ENCODE measurements around the gene DROSHA. TPM values are rescaled to one million over a fixed set of nuclear protein-coding genes. Genes with fewer than 3 reads are reported as not detected.

DROSHA gene
- total RNA-seq, 1 experiment from 2014 or later, result 73.5 TPM

DNA sequence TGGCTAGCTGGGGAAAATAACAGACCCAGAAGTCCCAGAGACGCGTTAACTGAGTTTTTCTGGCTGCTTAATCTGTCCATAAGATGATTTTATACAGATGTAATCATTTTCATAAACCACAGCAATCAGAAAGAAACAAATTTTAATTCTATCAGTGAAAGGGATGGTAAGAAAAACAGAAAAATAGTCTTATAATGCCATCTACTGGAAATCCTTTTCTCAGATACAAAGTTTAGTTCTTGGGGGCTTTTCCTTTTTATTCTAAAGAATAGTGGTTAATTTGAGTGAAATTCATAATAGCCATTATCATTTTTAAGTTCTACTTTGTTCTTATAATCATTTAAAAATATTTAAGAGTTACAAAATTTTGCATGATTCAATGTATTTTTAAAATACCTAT is 44.4 kb downstream of the DROSHA start:
- Histone ChIP-seq H4K20me1 (ENCODE audit: insufficient read depth) (no peaks in the 10 kb centered on the region), H3K9me3 (ENCODE audit: control insufficient read depth in 1 of 2, insufficient read depth in 1 of 2, low read depth in 1 of 2, low read length in 2 of 2) (no peaks in the 10 kb centered on the region), H3K4me2 (ENCODE audit: low read length) (no peak overlapping the region), H3K4me3 (replicated peaks in 1 of 2; ENCODE audit: low read depth in 1 of 2, low read length in 2 of 2) (no peak overlapping the region), H3K4me1 (ENCODE audit: control insufficient read depth in 1 of 2, insufficient read depth in 2 of 2, low read length in 2 of 2) (no peaks in the 10 kb centered on the region), H3K27me3 (ENCODE audit: insufficient read depth, low read length) (no peaks in the 10 kb centered on the region), H3K9ac (ENCODE audit: low read length) (no peak overlapping the region), H3K36me3 (ENCODE audit: control insufficient read depth in 1 of 2, insufficient read depth in 2 of 2, low read length in 2 of 2) (peaks cover 22% of the 10 kb centered on the region in 2 experiments), H3K79me2 (ENCODE audit: insufficient read depth, low read length) (no peaks in the 10 kb centered on the region), H3K27ac (ENCODE audit: low read depth, low read length) (no peak overlapping the region), H2AFZ (ENCODE audit: low read depth, low read length, poor library complexity, severe bottlenecking) (no peak overlapping the region), H3K9me2 (ENCODE audit: insufficient read depth) (no peaks in the 10 kb centered on the region)
- ChIA-PET RAD21 (ENCODE audit: low non-redundant PET in 1 of 2, low total read pairs in 2 of 2, uncharacterized antibody in 2 of 2, unreplicated experiment in 2 of 2) (no interaction called here), CTCF (no interaction called here), POLR2A (no interaction called here)
- TF ChIP-seq RAD21 (IDR thresholded peaks at IDR 0.05; ENCODE audit: low read depth) (no peak), EZH2phosphoT487 (IDR thresholded peaks at IDR 0.05; ENCODE audit: borderline replicate concordance) (no peak), YY1 (IDR thresholded peaks at IDR 0.05; ENCODE audit: extremely low read depth, insufficient replicate concordance, low read depth, low read length) (no peak), JUND (IDR thresholded peaks at IDR 0.05) (no peak), CEBPB (IDR thresholded peaks at IDR 0.05; ENCODE audit: low read depth) (no peak), EZH2 (IDR thresholded peaks at IDR 0.05) (no peak), ZFX (IDR thresholded peaks at IDR 0.05) (no peak), POLR2AphosphoS5 (IDR thresholded peaks at IDR 0.05; ENCODE audit: low read depth, low read length) (no peak), FOSL1 (IDR thresholded peaks at IDR 0.05; ENCODE audit: low read depth) (no peak)
- TF ChIP-seq, protein P1, sequence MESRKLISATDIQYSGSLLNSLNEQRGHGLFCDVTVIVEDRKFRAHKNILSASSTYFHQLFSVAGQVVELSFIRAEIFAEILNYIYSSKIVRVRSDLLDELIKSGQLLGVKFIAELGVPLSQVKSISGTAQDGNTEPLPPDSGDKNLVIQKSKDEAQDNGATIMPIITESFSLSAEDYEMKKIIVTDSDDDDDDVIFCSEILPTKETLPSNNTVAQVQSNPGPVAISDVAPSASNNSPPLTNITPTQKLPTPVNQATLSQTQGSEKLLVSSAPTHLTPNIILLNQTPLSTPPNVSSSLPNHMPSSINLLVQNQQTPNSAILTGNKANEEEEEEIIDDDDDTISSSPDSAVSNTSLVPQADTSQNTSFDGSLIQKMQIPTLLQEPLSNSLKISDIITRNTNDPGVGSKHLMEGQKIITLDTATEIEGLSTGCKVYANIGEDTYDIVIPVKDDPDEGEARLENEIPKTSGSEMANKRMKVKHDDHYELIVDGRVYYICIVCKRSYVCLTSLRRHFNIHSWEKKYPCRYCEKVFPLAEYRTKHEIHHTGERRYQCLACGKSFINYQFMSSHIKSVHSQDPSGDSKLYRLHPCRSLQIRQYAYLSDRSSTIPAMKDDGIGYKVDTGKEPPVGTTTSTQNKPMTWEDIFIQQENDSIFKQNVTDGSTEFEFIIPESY (IDR thresholded peaks at IDR 0.05; ENCODE audit: extremely low read depth, insufficient replicate concordance, low read length), result no peak
- TF ChIP-seq, protein P2, sequence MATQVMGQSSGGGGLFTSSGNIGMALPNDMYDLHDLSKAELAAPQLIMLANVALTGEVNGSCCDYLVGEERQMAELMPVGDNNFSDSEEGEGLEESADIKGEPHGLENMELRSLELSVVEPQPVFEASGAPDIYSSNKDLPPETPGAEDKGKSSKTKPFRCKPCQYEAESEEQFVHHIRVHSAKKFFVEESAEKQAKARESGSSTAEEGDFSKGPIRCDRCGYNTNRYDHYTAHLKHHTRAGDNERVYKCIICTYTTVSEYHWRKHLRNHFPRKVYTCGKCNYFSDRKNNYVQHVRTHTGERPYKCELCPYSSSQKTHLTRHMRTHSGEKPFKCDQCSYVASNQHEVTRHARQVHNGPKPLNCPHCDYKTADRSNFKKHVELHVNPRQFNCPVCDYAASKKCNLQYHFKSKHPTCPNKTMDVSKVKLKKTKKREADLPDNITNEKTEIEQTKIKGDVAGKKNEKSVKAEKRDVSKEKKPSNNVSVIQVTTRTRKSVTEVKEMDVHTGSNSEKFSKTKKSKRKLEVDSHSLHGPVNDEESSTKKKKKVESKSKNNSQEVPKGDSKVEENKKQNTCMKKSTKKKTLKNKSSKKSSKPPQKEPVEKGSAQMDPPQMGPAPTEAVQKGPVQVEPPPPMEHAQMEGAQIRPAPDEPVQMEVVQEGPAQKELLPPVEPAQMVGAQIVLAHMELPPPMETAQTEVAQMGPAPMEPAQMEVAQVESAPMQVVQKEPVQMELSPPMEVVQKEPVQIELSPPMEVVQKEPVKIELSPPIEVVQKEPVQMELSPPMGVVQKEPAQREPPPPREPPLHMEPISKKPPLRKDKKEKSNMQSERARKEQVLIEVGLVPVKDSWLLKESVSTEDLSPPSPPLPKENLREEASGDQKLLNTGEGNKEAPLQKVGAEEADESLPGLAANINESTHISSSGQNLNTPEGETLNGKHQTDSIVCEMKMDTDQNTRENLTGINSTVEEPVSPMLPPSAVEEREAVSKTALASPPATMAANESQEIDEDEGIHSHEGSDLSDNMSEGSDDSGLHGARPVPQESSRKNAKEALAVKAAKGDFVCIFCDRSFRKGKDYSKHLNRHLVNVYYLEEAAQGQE (IDR thresholded peaks at IDR 0.05; ENCODE audit: low read depth), result no peak
- TF ChIP-seq, protein P3, sequence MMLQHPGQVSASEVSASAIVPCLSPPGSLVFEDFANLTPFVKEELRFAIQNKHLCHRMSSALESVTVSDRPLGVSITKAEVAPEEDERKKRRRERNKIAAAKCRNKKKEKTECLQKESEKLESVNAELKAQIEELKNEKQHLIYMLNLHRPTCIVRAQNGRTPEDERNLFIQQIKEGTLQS (IDR thresholded peaks at IDR 0.05), result no peak
- no TSS peak for BruUV-seq (replicated peaks)
- intact Hi-C loops (cut with micrococcal nuclease), result no loop called here
- DNase-seq (ENCODE audit: low read depth, low spot score), result no peak
- no peak for ATAC-seq
